H1 (cell line): Measurements from ENCODE around the gene CACNB4. TPM values are rescaled to one million over a fixed set of nuclear protein-coding genes. Genes with fewer than 3 reads are reported as not detected.

Experiments
- CBX8 ChIP-seq: fragments of 300-800, 300-1000 bp; sonication (generic); IDR thresholded peaks from 2 replicates; pipeline ENCODE4 v1.7.1; 2016; ENCODE audit warnings: low read depth, low read length, borderline replicate concordance
- CTCF ChIP-seq, 3 experiments: IDR thresholded peaks; 1 replicate in 2 of 3; 2 replicates in 1 of 3; pipeline versions ENCODE4 v1.5.1 to v1.6.1; 2011; ENCODE audit warnings: low read length in 3 of 3, mild to moderate bottlenecking in 3 of 3, inconsistent platforms in 2 of 3, low read depth in 1 of 3, moderate library complexity in 1 of 3; ENCODE audit not compliant: insufficient read depth in 1 of 3; ENCODE audit errors: control extremely low read depth in 1 of 3
- FOSL1 ChIP-seq: IDR thresholded peaks from 2 replicates; pipeline ENCODE4 v1.6.1; 2011; ENCODE audit warnings: mild to moderate bottlenecking, low read depth, low read length, moderate library complexity; ENCODE audit not compliant: insufficient read depth
- SRF ChIP-seq: IDR thresholded peaks from 2 replicates; pipeline ENCODE4 v1.6.1; 2011; ENCODE audit warnings: mild to moderate bottlenecking, low read depth, low read length, moderate library complexity
- TAF7 ChIP-seq: optimal IDR thresholded peaks from 2 replicates; pipeline ENCODE3; 2011; ENCODE audit warnings: low read depth, mild to moderate bottlenecking, inconsistent platforms, low read length, moderate library complexity, borderline replicate concordance
- polyA plus RNA-seq, 7 experiments: library from polyadenylated mRNA; depleted of rRNA in 3 of 7; stranded (reverse) in 5 of 7; unstranded in 2 of 7; fragments of >200 nt in 5 of 7; fragments of 200-250 nt in 2 of 7; gene quantifications; 1 replicate in 5 of 7; 2 replicates in 1 of 7; 4 replicates in 1 of 7; pipeline versions ENCODE4 v1.2.1 to v1.2.3, GENCODE V29; 2011 to 2013; ENCODE audit warnings: missing spikeins in 2 of 7, mixed read lengths in 2 of 7
- total RNA-seq: library from RNA; stranded (reverse); fragmentation: NEBNext Ultra II Directional; extraction: Animal tissue kit (Norgen Biotek cat#: 25700); gene quantifications from 2 replicates; pipeline ENCODE4 v1.2.1, GENCODE V29; 2021

CACNB4 gene
- total and polyA plus RNA-seq, 2 of the 8 experiments (the other 6 are each of a cell fraction or from before 2014, with no cell fraction given), result 2.0 to 4.0 TPM

GRCh38 chr2:151996243-151997003 is 102.4 kb downstream of the CACNB4 start (continued):
- TF ChIP-seq CTCF (IDR thresholded peaks at IDR 0.05; ENCODE audit: control extremely low read depth in 1 of 3, insufficient read depth in 1 of 3, low read depth in 1 of 3, low read length in 3 of 3) (no peak), SRF (no peak), FOSL1 (no peak), TAF7 (no peak), CBX8 (no peak)
